GM18868 (cell line): ENCODE results near the gene UBE3A.

ENCODE experiments used
- ATAC-seq: cut with Tn5 transposase; IDR thresholded peaks from one replicate; pipeline ENCODE4 v1.9.1; 2021; ENCODE audit warnings: mild to moderate bottlenecking, moderate library complexity; ENCODE audit not compliant: unreplicated experiment

The UBE3A gene

DNA sequence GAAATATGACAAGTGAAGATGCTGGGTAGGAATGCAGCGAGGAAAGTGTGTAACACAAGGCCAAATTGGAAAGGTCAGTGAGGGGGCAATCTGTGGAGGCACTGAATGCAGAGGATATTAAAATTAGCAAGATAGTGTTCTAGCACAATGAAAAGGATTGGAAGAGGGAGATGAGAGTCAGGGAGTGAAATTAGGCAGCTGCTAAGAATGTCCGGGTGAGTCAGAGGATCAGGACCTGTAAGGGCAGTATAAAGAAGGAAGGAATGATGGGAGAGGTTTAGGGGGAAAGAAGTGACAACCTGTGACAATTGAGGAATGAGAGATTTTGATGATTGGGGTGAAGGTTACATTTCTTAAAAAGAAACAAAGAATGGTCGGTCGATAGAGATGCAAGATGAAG lies 103.5 kb downstream of the UBE3A start:
- ATAC-seq, result no peak

GRCh38 chr15:25333049-25333448 lies 105.8 kb downstream of the UBE3A start:
- no peak for ATAC-seq

- ATAC-seq, result no peak
Observed at GRCh38 chr15:25332306-25332705, 106.5 kb downstream of the UBE3A start.

- no peak for ATAC-seq
Observed at GRCh38 chr15:25331860-25332259, 107.0 kb downstream of the UBE3A start.

DNA sequence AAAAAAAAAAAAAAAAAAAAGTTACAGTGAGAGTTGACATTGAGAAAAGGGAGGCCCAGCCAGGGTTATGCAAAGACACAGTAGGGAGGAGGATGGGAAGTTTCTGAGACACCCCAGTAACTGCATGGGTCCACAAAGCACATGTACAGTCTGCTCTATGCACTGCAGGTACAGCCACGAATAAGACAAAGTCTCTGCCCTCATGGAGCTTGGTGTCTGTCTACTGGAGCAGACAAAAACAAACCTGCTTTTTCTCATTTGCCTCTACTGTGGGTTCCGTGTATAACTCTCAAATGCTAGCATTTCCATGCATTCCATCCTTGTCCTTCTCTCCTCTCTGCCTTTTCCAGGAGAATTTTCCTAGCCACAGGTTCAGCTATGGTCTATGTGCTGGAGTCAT lies 107.4 kb downstream of the UBE3A start:
- no peak for ATAC-seq

DNA sequence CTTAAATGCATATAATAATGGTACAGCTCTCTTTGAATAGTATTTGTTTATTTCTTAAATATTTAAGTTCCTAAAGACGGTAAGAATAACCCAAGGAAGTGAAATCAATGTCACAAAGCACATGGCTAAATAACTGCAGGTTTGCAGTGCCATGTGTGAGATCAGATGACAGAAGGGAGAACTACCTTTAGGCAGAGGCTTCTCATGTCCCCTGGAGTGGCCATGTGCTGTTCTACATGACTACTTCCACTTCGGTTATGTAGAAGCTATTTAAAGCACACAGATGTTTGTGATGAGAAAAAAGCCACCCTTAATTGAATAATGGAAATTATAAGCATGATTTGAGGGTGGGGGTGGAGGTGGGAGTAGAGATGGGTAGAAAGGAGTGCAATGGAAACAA lies 109.1 kb downstream of the UBE3A start:
- peak; percentile 60 for ATAC-seq

GRCh38 chr15:25327686-25328085 lies 111.1 kb downstream of the UBE3A start:
- no peak for ATAC-seq

DNA sequence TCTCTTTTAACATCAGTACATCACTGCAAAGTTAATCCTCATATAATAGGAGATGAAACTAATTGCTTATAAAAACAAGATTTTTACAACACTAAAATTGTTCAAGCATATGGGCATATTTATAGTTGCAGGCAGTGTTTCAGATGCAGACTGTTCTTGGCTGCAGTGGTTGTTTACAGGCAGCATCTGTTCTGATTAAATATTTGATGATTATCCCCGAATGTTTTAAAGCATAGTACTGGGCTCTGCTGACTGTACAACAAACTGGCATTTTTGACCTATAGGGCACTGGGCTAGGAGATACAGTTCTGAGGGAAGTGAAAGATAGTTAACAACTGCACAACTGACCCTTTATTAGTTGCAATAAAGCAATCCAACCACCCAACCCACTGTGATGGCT lies 113.6 kb downstream of the UBE3A start:
- no peak for ATAC-seq

DNA sequence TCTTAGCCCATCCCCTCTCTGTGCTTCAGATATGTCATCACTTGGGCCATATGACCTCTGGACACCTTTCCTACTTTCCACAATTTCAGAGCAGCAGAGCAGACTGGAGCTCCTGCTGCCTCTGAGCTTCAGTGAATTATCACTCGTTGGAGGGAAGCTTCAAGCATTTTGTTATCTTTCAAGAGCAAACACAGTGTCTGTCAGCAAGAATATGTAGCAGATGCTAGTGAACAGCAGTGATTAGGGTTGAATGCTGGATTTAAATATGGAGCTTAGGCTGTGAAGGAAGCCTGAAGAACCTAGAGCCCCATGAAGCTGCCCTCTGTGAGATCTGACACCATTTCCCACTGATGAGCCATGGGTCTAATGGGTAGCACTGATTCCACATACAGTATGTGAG lies 115.4 kb downstream of the UBE3A start:
- no peak for ATAC-seq

DNA sequence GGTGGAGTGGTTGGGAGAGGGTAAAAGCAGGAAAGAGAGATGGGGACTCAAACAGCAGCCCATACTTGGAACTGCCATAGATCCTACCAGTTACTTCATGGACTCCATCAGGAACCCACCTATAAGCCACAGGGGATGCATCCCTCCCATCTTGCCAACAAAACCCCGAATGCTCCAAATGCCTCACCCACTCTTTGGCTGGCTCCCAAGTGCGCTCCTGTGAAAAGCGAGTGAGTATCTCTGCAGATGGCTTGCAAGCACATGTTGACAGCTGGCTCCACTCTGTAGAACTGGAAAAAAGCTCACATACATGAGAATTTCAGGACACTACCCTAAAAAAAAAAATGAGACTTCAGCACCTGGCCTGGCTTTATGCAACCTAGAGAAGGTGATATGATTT lies 151.0 kb downstream of the UBE3A start:
- no peak for ATAC-seq
